Measurements from ENCODE around the gene ADAP1. TPM values are rescaled to one million over a fixed set of nuclear protein-coding genes. Genes with fewer than 3 reads are reported as not detected.
A peak's percentile ranks its signal among the peaks of the same experiment; 100 is the strongest.

The ADAP1 gene
- total and polyA plus RNA-seq, 7 donors: 11.4 to 157 (median 72.6) TPM

DNA sequence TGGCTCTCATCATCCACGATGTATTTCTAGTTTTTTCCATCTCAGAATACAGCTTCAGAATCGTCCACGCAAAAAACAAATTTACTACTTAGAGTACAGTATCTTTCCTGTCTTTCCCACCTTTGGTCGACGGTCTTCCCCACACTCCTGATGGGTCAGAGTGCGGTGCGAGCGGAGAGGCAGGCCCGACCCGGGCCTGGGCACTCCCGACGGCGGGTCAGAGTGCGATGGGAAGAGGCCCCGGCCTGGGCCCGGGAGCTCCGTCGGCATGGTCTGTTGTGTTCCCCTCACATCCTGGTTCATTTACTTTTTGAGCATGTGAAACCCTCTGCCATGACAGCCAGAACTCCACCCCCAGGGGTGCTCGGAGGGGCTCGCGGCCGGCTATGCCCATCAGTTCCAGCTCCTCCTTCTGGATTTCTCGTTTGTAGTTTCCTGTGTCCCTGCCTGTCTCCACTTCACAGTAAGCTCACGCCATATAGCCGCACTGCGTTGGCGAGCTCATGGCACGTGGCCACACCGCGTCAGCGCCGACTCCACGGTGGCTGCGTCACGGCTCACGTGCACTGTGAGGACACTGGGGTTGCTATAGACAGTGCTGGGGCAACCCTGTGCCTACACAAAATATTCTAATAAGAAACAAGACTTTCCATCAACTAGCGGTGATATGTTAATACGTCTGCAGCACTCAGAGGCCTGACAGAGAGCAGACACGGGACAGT lies 13.0 kb upstream of the ADAP1 start:
- intact Hi-C loops (cut with DNase I): no loop called here
- WGBS, 2 donors: 91% methylated on average over 39 of the region's 39 CpGs
- H3K27ac ChIP-seq: no peak overlapping the region
- peaks cover 0 to 42% (median 40%) of the 10 kb centered on the region in 4 donors for H3K4me1 ChIP-seq
- H3K27me3 ChIP-seq: no peaks in the 10 kb centered on the region
- H3K36me3 ChIP-seq: peaks cover 17 to 56% (median 26%) of the 10 kb centered on the region in 4 donors
- H3K9me3 ChIP-seq: no peaks in the 10 kb centered on the region
- H3K4me3 ChIP-seq: no peak overlapping the region
- TF ChIP-seq POLR2A (IDR thresholded peaks at IDR 0.05) (no peak), EP300 (IDR thresholded peaks at IDR 0.05) (no peak), POLR2AphosphoS5 (IDR thresholded peaks at IDR 0.05) (no peak)
- TF ChIP-seq, protein P1, sequence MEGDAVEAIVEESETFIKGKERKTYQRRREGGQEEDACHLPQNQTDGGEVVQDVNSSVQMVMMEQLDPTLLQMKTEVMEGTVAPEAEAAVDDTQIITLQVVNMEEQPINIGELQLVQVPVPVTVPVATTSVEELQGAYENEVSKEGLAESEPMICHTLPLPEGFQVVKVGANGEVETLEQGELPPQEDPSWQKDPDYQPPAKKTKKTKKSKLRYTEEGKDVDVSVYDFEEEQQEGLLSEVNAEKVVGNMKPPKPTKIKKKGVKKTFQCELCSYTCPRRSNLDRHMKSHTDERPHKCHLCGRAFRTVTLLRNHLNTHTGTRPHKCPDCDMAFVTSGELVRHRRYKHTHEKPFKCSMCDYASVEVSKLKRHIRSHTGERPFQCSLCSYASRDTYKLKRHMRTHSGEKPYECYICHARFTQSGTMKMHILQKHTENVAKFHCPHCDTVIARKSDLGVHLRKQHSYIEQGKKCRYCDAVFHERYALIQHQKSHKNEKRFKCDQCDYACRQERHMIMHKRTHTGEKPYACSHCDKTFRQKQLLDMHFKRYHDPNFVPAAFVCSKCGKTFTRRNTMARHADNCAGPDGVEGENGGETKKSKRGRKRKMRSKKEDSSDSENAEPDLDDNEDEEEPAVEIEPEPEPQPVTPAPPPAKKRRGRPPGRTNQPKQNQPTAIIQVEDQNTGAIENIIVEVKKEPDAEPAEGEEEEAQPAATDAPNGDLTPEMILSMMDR (IDR thresholded peaks at IDR 0.05): no peak
- DNase-seq: no peak

DNA sequence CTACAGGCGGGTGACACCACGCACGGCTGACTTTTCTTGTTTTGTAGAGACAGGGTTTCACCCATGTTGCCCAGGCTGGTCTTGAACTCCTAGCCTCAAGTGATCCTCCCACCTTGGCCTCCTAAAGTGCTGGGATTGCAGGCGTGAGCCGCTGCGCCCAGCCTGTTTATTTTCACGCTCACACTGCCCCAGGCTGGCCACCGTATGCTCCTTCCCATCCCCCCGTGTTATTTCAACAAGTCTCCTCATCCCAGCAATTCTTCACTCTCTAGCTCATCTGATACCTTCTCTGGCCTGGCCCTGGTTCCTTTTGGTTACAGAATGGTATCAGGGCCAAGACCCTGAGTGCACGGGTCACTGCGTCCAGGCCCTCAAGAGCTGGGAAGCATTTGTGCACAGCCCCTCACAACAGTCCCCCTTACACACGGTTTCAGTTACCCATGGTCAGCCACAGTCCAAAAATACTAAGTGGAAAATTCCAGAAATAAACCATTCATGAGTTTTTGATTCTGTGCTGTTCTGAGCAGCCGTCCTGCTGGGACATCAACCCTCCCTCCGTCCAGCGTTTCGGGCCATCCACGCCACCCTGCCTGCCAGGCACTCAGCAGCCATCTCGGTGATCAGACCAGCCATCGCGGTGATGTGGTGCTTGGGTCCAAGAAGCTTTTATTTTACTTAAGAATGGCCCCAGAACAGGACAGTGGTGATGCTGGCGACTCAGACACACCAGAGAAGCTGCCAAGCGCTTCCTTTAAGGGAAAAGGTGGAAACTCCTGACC lies 12.0 kb upstream of the ADAP1 start:
- Histone ChIP-seq H3K9me3 (no peaks in the 10 kb centered on the region), H3K4me1 (peaks cover 0 to 53% (median 46%) of the 10 kb centered on the region in 4 donors), H3K27ac (peak overlapping the region in 3 of 4 donors; percentile 86 to 90 (median 87)), H3K27me3 (no peaks in the 10 kb centered on the region), H3K4me3 (no peak overlapping the region), H3K36me3 (peaks cover 9 to 45% (median 23%) of the 10 kb centered on the region in 4 donors)
- intact Hi-C loops (cut with DNase I): no loop called here
- WGBS, 2 donors: 84% methylated on average over 22 of the region's 22 CpGs
- no peak for DNase-seq
- TF ChIP-seq, protein P1 (IDR thresholded peaks at IDR 0.05): no peak
- TF ChIP-seq POLR2A (IDR thresholded peaks at IDR 0.05) (no peak), EP300 (IDR thresholded peaks at IDR 0.05) (no peak), POLR2AphosphoS5 (IDR thresholded peaks at IDR 0.05) (no peak)

DNA sequence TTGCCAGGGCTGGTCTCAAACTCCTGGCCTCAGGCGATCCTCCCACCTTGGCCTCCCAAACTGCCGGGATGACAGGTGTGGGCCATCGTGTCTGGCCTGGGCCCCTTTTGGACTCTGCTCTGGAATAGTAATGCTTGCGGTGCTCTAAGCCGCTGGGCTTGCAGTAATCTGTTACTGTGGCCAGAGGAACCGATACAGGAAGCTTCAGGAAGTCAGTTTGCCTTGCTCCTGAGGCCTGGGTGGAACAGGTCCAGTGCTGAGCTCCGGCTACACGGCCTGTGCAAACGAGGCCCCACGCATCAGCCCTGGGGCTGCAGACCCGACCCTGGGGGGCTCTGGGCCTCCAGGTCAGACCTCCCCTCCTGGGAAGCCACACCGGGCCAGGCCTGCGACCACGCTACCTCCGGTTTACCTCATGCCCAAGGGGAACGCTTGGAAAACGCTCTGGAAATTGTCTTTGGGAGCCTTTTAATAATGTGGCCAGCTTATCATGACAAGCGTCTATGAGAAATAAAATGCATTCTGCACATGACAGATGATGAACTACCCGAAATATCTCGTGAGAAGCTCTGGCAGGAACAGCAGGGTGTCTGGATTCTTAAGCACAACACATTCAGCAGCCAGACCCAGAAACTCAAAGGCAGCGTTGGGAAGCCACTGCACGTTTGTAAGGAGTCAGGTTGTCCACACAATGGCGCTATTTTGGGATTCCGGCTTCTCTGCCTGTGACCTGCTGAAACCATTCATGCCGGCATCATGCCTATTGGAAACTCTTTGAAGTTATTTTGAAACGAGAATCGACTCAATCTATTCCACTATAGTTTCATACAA lies 10.1 kb upstream of the ADAP1 start:
- peaks cover 9 to 31% (median 23%) of the 10 kb centered on the region in 4 donors for H3K36me3 ChIP-seq
- intact Hi-C loops (cut with DNase I): no loop called here

More for the DNA sequence above, 10.1 kb upstream of the ADAP1 start:
- Histone ChIP-seq H3K4me3 (peak overlapping the region in 1 of 4 donors; percentile 12), H3K9me3 (no peaks in the 10 kb centered on the region), H3K27me3 (no peaks in the 10 kb centered on the region), H3K4me1 (peaks cover 0 to 69% (median 56%) of the 10 kb centered on the region in 4 donors), H3K27ac (peak overlapping the region; percentile 78 to 90 (median 86))
- peak; percentile 91 for DNase-seq
- WGBS, 2 donors: 44 to 57% methylated on average over 27 of the region's 27 CpGs
- TF ChIP-seq POLR2AphosphoS5 (IDR thresholded peaks at IDR 0.05) (peak; percentile 68 to 78 (median 74)), EP300 (IDR thresholded peaks at IDR 0.05) (peak in 1 of 4 donors; percentile 85), POLR2A (IDR thresholded peaks at IDR 0.05) (no peak)
- TF ChIP-seq, protein P1 (IDR thresholded peaks at IDR 0.05): peak in 2 of 4 experiments; percentile 18 to 23

Data from sigmoid colon (tissue), 7 donors.